Activated effector memory CD4-positive, alpha-beta T cell treated with Interleukin-2 at 50 U/mL for 16 hours (primary cell): ENCODE data around the gene C10orf120.

Source experiments
- DNase-seq: peaks from one replicate; pipeline ENCODE4 v3.0.0-alpha.2; 2020

Gene C10orf120

GRCh38 chr10:122702275-122702674 is 2.6 kb upstream of the C10orf120 start:
- no peak for DNase-seq

GRCh38 chr10:122701652-122702051 is 2.0 kb upstream of the C10orf120 start:
- DNase-seq = no peak

GRCh38 chr10:122696687-122697086 is 3.0 kb downstream of the C10orf120 start:
- DNase-seq = no peak

GRCh38 chr10:122692744-122693143 is 6.9 kb downstream of the C10orf120 start:
- DNase-seq = no peak

GRCh38 chr10:122689146-122689820 is 10.4 kb downstream of the C10orf120 start:
- DNase-seq = no peak

GRCh38 chr10:122688293-122688989 is 11.2 kb downstream of the C10orf120 start:
- DNase-seq = no peak

- no peak for DNase-seq
These were observed 17.1 kb downstream of the C10orf120 start for GRCh38 chr10:122682522-122682921.

- DNase-seq = no peak
These were observed 21.4 kb downstream of the C10orf120 start for GRCh38 chr10:122678266-122678665.

GRCh38 chr10:122675278-122675677 is 24.4 kb downstream of the C10orf120 start:
- no peak for DNase-seq

- DNase-seq = no peak
These were observed 24.9 kb downstream of the C10orf120 start for GRCh38 chr10:122674781-122675180.

GRCh38 chr10:122673731-122674130 is 25.9 kb downstream of the C10orf120 start:
- no peak for DNase-seq

GRCh38 chr10:122673269-122673668 is 26.4 kb downstream of the C10orf120 start:
- DNase-seq = no peak

- no peak for DNase-seq
These were observed 27.0 kb downstream of the C10orf120 start for GRCh38 chr10:122672655-122673054.

GRCh38 chr10:122671355-122671754 is 28.3 kb downstream of the C10orf120 start:
- DNase-seq = no peak

- DNase-seq = no peak
These were observed 29.8 kb downstream of the C10orf120 start for GRCh38 chr10:122669842-122670241.

- no peak for DNase-seq
These were observed 30.6 kb downstream of the C10orf120 start for GRCh38 chr10:122669045-122669444.

- no peak for DNase-seq
These were observed 33.7 kb downstream of the C10orf120 start for GRCh38 chr10:122665946-122666345.

GRCh38 chr10:122665329-122665860 is 34.3 kb downstream of the C10orf120 start:
- DNase-seq = no peak

- no peak for DNase-seq
These were observed 35.1 kb downstream of the C10orf120 start for GRCh38 chr10:122664501-122664900.

- no peak for DNase-seq
These were observed 36.0 kb downstream of the C10orf120 start for GRCh38 chr10:122663516-122664130.

- no peak for DNase-seq
These were observed 37.4 kb downstream of the C10orf120 start for GRCh38 chr10:122662231-122662630.

- no peak for DNase-seq
These were observed 39.0 kb downstream of the C10orf120 start for GRCh38 chr10:122660696-122661095.

GRCh38 chr10:122659651-122660050 is 40.0 kb downstream of the C10orf120 start:
- no peak for DNase-seq

GRCh38 chr10:122659126-122659525 is 40.5 kb downstream of the C10orf120 start:
- no peak for DNase-seq
